Caco-2 (cell line): ENCODE measurements around the gene PCAT7. TPM values are rescaled to one million over a fixed set of nuclear protein-coding genes. Genes with fewer than 3 reads are reported as not detected.

ENCODE experiments used
- BruUV-seq: library from RNA; stranded (reverse); fragments of 400-500 nt; replicated peaks from 2 replicates; lab custom pipeline; 2021; lab: Mats Ljungman, UMichigan
- CTCF ChIA-PET: fragments of 300-600 bp; sonication (Branson Sonifier 250); formaldehyde crosslinking; loops from one replicate; lab custom pipeline; 2022; ENCODE audit warnings: antibody characterized with exemption; lab: Charles Lee
- POLR2A ChIA-PET: fragments of 300-600 bp; sonication (Branson Sonifier 250); formaldehyde crosslinking; loops from one replicate; lab custom pipeline; 2022; ENCODE audit warnings: antibody characterized with exemption; lab: Charles Lee
- DNase-seq, 2 experiments: peaks; one replicate each; pipeline versions ENCODE4 v3.0.0 to v3.0.0-alpha.2; 2020 to 2022
- H3K27me3 ChIP-seq: replicated peaks from 2 replicates; pipeline ENCODE4 v1.6.0; 2011; ENCODE audit warnings: low read length; ENCODE audit not compliant: control insufficient read depth, insufficient read depth
- H3K36me3 ChIP-seq: 2 replicates; pipeline ENCODE4 v1.5.1; 2011; ENCODE audit warnings: low read length; ENCODE audit not compliant: control insufficient read depth, insufficient read depth
- H3K4me1 ChIP-seq: fragments of 250-450 bp; sonication (Bioruptor Pico); 2 replicates; pipeline ENCODE4 v1.5.1; 2020; ENCODE audit warnings: mild to moderate bottlenecking
- H3K4me3 ChIP-seq: 2 replicates; pipeline ENCODE4 v1.5.1; 2011; ENCODE audit warnings: low read depth, mild to moderate bottlenecking, control low read depth, low read length
- H3K9me3 ChIP-seq: fragments of 250-450 bp; sonication (Bioruptor Pico); 2 replicates; pipeline ENCODE4 v1.5.1; 2020; ENCODE audit warnings: mild to moderate bottlenecking, moderate library complexity
- H3K27ac Mint-ChIP-seq: one replicate; pipeline ENCODE4 v1.8.0; 2022; ENCODE audit warnings: mixed read lengths; ENCODE audit not compliant: unreplicated experiment
- H3K27me3 Mint-ChIP-seq: one replicate; pipeline ENCODE4 v1.8.0; 2022; ENCODE audit warnings: mixed read lengths; ENCODE audit not compliant: insufficient read depth, unreplicated experiment
- H3K36me3 Mint-ChIP-seq: one replicate; pipeline ENCODE4 v1.8.0; 2022; ENCODE audit warnings: mild to moderate bottlenecking, mixed read lengths; ENCODE audit not compliant: insufficient read depth, unreplicated experiment
- H3K4me1 Mint-ChIP-seq: one replicate; pipeline ENCODE4 v1.8.0; 2022; ENCODE audit warnings: low read depth, mixed read lengths; ENCODE audit not compliant: unreplicated experiment
- H3K4me3 Mint-ChIP-seq: one replicate; pipeline ENCODE4 v1.8.0; 2022; ENCODE audit warnings: mild to moderate bottlenecking, moderate library complexity, mixed read lengths; ENCODE audit not compliant: unreplicated experiment
- H3K9me3 Mint-ChIP-seq: one replicate; pipeline ENCODE4 v1.8.0; 2022; ENCODE audit warnings: mixed read lengths; ENCODE audit not compliant: unreplicated experiment
- CTCF ChIP-seq, 2 experiments: fragments of 200-600 bp in 1 of 2; IDR thresholded peaks; 1 replicate in 1 of 2; 2 replicates in 1 of 2; pipeline versions ENCODE4 v1.5.1 to v1.8.0; 2011 to 2022; ENCODE audit warnings: antibody characterized with exemption in 1 of 2, control low read depth in 1 of 2, inconsistent platforms in 1 of 2, low read depth in 1 of 2, low read length in 1 of 2, mild to moderate bottlenecking in 1 of 2, moderate library complexity in 1 of 2; ENCODE audit not compliant: insufficient read depth in 1 of 2, severe bottlenecking in 1 of 2, unreplicated experiment in 1 of 2
- intact Hi-C: fragments of 100-400 bp; cut with micrococcal nuclease; formaldehyde crosslinking; loops from one replicate; pipeline ENCODE4 v1.10.0; 2022; ENCODE audit not compliant: unreplicated experiment
- total RNA-seq: library from RNA; stranded (reverse); gene quantifications from 2 replicates; pipeline ENCODE4 v1.2.3, GENCODE V29; 2022

PCAT7 gene
- total RNA-seq, 1 experiment from 2014 or later, result 10.4 TPM

- Mint-ChIP-seq H3K4me1 (peaks cover 6% of the 10 kb centered on the region), H3K27ac (no peak overlapping the region), H3K27me3 (no peaks in the 10 kb centered on the region), H3K4me3 (no peak overlapping the region), H3K36me3 (no peaks in the 10 kb centered on the region), H3K9me3 (no peaks in the 10 kb centered on the region)
- intact Hi-C loops, result no loop called here
- no peaks in the 10 kb centered on the region for H3K9me3 ChIP-seq
- ChIA-PET CTCF (no interaction called here), POLR2A (no interaction called here)
- no peak for TF ChIP-seq CTCF (IDR thresholded peaks at IDR 0.05; ENCODE audit: insufficient read depth in 1 of 2, low read depth in 1 of 2, low read length in 1 of 2, severe bottlenecking in 1 of 2, unreplicated experiment in 1 of 2)
- H3K4me1 ChIP-seq, result peaks cover 14% of the 10 kb centered on the region
- no peak overlapping the region for H3K4me3 ChIP-seq
- no peaks in the 10 kb centered on the region for H3K27me3 ChIP-seq
- DNase-seq, result no peak
- no peaks in the 10 kb centered on the region for H3K36me3 ChIP-seq
- BruUV-seq, result no TSS peak
Observed at GRCh38 chr9:94612071-94612470, 57.2 kb downstream of the PCAT7 start.

GRCh38 chr9:94613003-94613402 is 58.1 kb downstream of the PCAT7 start:
- Mint-ChIP-seq H3K4me1 (no peaks in the 10 kb centered on the region), H3K4me3 (no peak overlapping the region), H3K9me3 (no peaks in the 10 kb centered on the region), H3K27me3 (no peaks in the 10 kb centered on the region), H3K36me3 (no peaks in the 10 kb centered on the region), H3K27ac (no peak overlapping the region)
- DNase-seq, result no peak
- TF ChIP-seq CTCF (IDR thresholded peaks at IDR 0.05; ENCODE audit: insufficient read depth in 1 of 2, low read depth in 1 of 2, low read length in 1 of 2, severe bottlenecking in 1 of 2, unreplicated experiment in 1 of 2), result no peak
- ChIA-PET CTCF (no interaction called here), POLR2A (no interaction called here)
- Histone ChIP-seq H3K36me3 (no peaks in the 10 kb centered on the region), H3K4me3 (no peak overlapping the region), H3K9me3 (no peaks in the 10 kb centered on the region), H3K4me1 (peaks cover 10% of the 10 kb centered on the region), H3K27me3 (no peaks in the 10 kb centered on the region)
- intact Hi-C loops, result no loop called here
- BruUV-seq, result no TSS peak

- Mint-ChIP-seq H3K4me1 (no peaks in the 10 kb centered on the region), H3K4me3 (no peak overlapping the region), H3K9me3 (no peaks in the 10 kb centered on the region), H3K27me3 (no peaks in the 10 kb centered on the region), H3K27ac (no peak overlapping the region), H3K36me3 (no peaks in the 10 kb centered on the region)
- BruUV-seq, result no TSS peak
- H3K9me3 ChIP-seq, result no peaks in the 10 kb centered on the region
- no peaks in the 10 kb centered on the region for H3K27me3 ChIP-seq
- no peaks in the 10 kb centered on the region; the same call in 1 of the 2 replicates for H3K4me1 ChIP-seq
- TF ChIP-seq CTCF (IDR thresholded peaks at IDR 0.05; ENCODE audit: insufficient read depth in 1 of 2, low read depth in 1 of 2, low read length in 1 of 2, severe bottlenecking in 1 of 2, unreplicated experiment in 1 of 2), result no peak
- H3K36me3 ChIP-seq, result no peaks in the 10 kb centered on the region
- POLR2A ChIA-PET, result interaction anchor here (0.7 kb wide), 1 partner anchor 26 kb away, joined by 4 read pairs; no protein-coding TSS in a partner anchor
- intact Hi-C loops, result no loop called here
- no peak for DNase-seq
- H3K4me3 ChIP-seq, result no peak overlapping the region
- CTCF ChIA-PET, result no interaction called here
Observed at GRCh38 chr9:94619026-94619425, 64.1 kb downstream of the PCAT7 start.

Other genes starting within 250 kb of the PCAT7 start
- gene NUTM2F, start 226.4 kb upstream of the PCAT7 start, total RNA-seq, result not detected in 2 replicates
- not detected in 2 replicates for gene FBP2, start 38.7 kb downstream of the PCAT7 start, total RNA-seq
- 1.8 and 2.3 TPM in 2 replicates for gene FBP1, start 84.4 kb downstream of the PCAT7 start, total RNA-seq
- 61.7 and 63.3 TPM in 2 replicates for gene AOPEP, start 171.6 kb downstream of the PCAT7 start, total RNA-seq